HT1080 (cell line): ENCODE results near the gene UXT. TPM values are rescaled to one million over a fixed set of nuclear protein-coding genes. Genes with fewer than 3 reads are reported as not detected.
"Not testable (repeated sequence)": the region's sequence is repeated elsewhere in the genome, so short reads cannot be mapped to it uniquely, and the experiment has no call there.

Experiments
- DNase-seq: peaks from one replicate; pipeline ENCODE4 v3.0.0-alpha.2; 2015; ENCODE audit warnings: low read depth
- total RNA-seq: library from RNA; depleted of rRNA; stranded (reverse); fragments of >200 nt; shearing (Covaris generic); gene quantifications from 2 replicates; pipeline ENCODE4 v1.2.3, GENCODE V29; 2014; rRNA removed

UXT gene
- total RNA-seq, 1 experiment from 2014 or later: 97.9 TPM

- no peak for DNase-seq
These were observed 40.0 kb downstream of the UXT start for GRCh38 chrX:47618923-47619485.

GRCh38 chrX:47614618-47615017, 44.4 kb downstream of the UXT start:
- no peak for DNase-seq

GRCh38 chrX:47613082-47613481, 45.9 kb downstream of the UXT start:
- no peak for DNase-seq

GRCh38 chrX:47612418-47612817, 46.6 kb downstream of the UXT start:
- no peak for DNase-seq

DNA sequence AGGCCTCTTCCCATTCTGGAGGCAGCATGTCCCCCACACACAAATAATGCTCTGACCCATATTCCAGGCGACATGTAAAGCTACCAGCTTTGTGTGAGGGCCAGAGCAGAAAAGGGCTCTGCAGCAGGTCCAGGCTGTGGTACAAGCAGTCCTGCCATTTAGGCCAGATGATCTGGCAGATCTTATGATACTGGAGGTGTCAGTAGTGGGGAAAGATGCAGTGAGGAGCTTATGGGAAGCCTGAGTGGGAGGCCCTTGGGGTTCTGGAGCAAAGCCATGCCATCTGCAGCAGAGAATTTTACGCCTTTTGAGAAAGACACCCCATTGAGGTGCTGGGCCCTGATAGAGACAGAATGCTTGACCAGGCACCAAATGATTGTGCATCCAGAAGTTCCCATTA, 47.1 kb downstream of the UXT start:
- DNase-seq: no peak

DNA sequence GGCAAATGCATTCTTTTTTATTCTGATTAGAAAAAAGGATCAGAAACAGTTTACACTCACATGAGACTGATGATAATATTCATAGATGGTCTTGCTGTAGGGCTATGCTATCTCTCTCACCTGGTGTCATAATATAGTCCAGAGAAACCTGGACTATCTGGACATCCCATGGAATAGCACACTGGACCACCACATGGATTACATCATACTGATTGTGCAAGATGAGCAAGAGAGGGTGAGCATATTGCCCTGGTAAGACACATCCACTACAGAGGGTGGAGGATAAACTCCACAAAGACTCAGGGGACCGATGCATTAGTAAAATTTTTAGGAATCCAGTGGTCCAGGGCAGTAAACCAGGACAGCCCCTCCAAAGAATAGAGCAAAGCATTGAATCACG, 47.5 kb downstream of the UXT start:
- DNase-seq: no peak

DNA sequence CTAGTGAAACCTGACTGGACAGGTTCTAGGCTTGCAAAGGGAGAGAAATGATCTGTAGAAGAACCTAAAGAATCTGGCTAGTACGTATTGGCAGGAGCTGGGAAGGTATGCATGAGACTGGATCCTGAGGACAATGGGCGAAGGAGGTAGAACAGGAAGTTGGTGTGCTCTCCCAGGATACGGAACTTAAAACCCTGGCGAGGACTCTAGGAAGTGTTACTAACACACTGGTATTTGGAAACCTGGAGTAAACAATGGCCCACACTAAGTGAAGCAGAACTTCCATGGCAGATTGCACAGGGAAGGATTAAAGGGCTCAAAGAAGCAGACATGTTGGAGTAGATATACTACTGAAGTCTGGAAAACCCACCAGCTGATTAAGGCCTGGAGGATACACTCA, 48.5 kb downstream of the UXT start:
- DNase-seq: no peak

DNA sequence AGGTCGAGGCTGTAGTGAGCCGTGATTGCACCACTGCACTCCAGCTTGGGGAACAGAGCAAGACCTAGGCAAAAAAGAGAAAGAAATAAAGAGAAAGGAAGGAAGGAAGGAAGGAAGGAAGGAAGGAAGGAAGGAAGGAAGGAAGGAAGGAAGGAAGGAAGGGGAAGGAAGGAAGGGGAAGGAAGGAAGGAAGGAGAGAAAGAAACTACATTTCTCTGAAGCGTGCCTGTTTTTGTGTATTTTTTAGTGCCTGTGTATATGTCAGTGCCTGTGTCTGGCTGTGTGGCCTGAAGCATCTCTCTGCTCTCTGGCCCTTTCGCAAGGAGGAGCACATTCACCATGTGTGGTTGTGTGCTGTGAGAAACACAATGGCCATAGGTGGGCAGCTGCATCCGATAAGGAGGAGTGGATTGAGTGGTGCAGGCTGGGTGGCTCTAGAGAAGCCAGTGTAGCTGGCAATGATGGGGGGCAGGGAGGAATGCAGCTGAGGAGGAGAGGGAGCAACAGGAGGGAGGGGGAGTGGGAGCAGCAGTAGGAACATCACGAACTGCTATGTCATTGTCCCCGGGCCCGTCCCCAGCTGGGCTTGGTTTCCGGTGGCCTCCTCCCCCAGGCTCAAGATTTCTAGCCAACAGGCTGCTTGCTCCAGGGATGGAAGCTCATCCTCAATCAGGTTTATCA, 50.7 kb downstream of the UXT start:
- no peak for DNase-seq

GRCh38 chrX:47607091-47607490, 51.9 kb downstream of the UXT start:
- no peak for DNase-seq

DNA sequence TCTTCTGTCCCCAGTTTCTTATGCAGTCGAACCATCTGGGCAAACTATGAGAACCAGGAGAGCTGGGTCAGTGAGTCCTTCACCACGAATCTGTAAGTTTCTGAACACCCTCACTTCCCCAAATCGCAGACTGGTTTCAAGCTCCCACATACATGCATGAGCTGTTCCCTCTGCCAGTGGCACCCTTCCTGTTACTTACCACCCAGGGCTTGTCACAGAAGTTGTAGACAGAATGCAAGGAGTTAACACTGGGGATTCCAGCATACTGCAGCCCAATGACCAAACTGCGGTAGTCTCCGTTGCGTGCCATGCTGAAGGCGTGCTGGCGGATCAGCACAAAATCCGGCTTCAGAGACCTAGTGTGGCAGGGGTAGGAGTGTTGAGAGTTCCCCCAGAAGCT, 54.0 kb downstream of the UXT start:
- no peak for DNase-seq

- DNase-seq: not testable (repeated sequence)
These were observed 55.9 kb downstream of the UXT start for GRCh38 chrX:47603125-47603524.

Other genes with a start within 250 kb of the UXT start
- 8.4 and 8.6 TPM in 2 replicates for gene ZNF41, start 176.0 kb downstream of the UXT start, total RNA-seq
- gene ARAF, start 98.0 kb downstream of the UXT start, total RNA-seq: 25.0 and 32.4 TPM in 2 replicates
- 141 and 185 TPM in 2 replicates for gene TIMP1, start 76.7 kb downstream of the UXT start, total RNA-seq
- gene SYN1, start 39.3 kb downstream of the UXT start, total RNA-seq: not detected in 2 replicates
- gene CFP, start 29.2 kb downstream of the UXT start, total RNA-seq: 0.24 and 0.67 TPM in 2 replicates
- gene ELK1, start 8.6 kb downstream of the UXT start, total RNA-seq: 31.7 and 40.7 TPM in 2 replicates
- gene ZNF81, start 177.7 kb upstream of the UXT start, total RNA-seq: 5.6 and 7.7 TPM in 2 replicates